ENCODE data around the gene MAD2L1BP.

DNA sequence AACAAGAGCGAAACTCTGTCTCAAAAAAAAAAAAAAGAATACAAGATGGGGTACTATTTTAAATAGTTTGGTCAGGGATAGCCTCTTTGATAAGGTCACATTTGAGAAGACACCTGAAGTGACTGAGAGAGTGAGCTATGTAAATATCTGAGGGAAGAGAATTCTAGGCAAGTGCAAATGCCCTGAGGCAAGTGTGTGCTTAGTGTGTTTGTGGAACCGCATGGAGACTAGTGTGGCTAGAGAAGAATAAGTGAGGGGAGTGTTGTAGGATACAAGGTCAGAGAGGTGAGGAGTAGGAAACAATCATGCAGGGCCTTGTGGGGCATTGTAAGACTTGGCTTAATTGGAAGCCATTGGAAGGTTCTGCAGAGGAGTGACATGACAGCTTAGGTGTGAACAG is 12.6 kb downstream of the MAD2L1BP start:
- TF ChIP-seq, protein P1, sequence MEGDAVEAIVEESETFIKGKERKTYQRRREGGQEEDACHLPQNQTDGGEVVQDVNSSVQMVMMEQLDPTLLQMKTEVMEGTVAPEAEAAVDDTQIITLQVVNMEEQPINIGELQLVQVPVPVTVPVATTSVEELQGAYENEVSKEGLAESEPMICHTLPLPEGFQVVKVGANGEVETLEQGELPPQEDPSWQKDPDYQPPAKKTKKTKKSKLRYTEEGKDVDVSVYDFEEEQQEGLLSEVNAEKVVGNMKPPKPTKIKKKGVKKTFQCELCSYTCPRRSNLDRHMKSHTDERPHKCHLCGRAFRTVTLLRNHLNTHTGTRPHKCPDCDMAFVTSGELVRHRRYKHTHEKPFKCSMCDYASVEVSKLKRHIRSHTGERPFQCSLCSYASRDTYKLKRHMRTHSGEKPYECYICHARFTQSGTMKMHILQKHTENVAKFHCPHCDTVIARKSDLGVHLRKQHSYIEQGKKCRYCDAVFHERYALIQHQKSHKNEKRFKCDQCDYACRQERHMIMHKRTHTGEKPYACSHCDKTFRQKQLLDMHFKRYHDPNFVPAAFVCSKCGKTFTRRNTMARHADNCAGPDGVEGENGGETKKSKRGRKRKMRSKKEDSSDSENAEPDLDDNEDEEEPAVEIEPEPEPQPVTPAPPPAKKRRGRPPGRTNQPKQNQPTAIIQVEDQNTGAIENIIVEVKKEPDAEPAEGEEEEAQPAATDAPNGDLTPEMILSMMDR (IDR thresholded peaks at IDR 0.05) = no peak
- TF ChIP-seq POLR2A (IDR thresholded peaks at IDR 0.05) = no peak
- TF ChIP-seq POLR2AphosphoS5 (IDR thresholded peaks at IDR 0.05) = no peak

All from gastroesophageal sphincter (tissue), 3 donors.